HuH-7.5 (cell line): ENCODE data around the gene NPLOC4.

Experiments used
- DNase-seq: peaks from one replicate; pipeline ENCODE4 v3.0.0; 2011; ENCODE audit warnings: low spot score

NPLOC4 gene

GRCh38 chr17:81662002-81662401 lies 25.1 kb upstream of the NPLOC4 start:
- no peak for DNase-seq

DNA sequence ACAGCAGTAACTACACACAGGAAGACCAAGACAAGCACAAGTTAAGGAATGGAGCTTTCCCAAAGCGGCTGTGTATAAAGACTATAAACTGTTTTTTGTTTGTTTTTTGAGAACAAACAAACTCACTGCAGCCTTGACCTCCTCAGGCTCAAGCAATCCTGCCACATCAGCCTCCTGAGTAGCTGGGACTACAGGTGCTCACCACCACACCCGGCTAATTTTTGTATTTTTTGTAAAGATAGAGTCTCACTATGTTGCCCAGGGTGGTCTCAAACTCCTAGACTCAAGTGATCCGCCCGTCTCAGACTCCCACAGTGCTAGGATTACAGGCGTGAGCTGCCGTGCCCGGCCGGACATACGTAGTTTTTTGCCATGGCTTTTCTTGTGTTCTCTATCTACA lies 23.5 kb upstream of the NPLOC4 start:
- DNase-seq: no peak

GRCh38 chr17:81659038-81659437 lies 22.1 kb upstream of the NPLOC4 start:
- no peak for DNase-seq

DNA sequence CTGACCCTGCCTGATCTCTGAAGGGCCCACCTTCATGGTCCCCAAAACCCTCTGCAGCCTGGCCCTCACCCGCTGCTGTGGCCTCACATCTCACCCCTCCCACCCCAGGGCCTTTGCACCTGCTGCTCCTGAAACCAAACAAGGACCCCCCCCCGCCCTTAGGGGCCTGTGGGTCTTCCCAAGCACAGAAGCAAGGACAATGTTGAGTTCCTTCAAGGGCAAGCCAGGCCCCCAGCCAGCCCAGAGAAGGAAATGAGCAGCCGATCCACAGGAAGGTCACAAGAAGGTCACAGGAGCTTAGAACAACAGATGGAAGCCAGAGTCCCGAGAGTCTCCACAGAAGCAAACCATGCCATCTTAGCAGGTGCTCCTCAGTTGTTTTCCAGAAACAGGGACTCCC lies 19.9 kb upstream of the NPLOC4 start:
- no peak for DNase-seq

- DNase-seq: no peak
Measured at GRCh38 chr17:81656118-81656743, 19.3 kb upstream of the NPLOC4 start, which contains the start of gene PDE6G. PDE6G (minus strand) TSS chr17:81656542; CDS start chr17:81653305, 3,237 bp downstream.

DNA sequence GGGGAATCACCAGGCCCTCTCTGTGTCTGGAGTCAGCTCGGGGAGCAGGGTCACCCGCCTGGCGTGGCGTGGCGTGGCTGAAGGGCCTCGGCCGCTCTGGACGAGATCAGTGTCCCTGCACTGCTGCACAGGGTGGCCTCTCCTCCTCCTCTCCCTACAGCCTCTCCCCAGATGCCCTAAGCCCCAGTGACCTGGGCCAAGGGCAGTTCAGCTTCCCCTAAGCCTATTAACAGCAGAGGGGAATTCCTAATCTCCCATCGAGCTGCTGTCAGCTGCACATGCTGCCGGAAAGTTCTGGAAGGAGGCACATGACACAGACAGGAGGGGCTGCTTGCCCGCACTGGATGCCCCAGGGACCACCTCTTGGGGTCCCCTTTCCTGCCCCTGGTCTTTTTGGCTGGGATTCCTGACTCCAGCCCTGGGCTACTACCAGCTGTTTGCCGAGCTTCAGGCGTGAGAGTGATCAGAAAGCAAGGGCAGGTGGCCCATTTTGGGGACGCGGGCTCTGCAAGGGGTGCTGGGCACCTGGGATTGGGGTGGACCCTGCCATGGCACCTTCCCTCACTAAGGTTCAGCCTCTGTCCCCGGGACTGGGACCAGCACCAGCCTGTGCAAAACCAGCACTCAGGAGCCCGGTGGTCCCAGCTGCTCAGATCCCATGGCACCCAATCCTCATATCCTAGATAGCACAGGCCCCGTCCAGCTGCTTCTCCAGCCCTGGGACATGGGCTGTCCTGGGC lies 18.6 kb upstream of the NPLOC4 start:
- DNase-seq: no peak

DNA sequence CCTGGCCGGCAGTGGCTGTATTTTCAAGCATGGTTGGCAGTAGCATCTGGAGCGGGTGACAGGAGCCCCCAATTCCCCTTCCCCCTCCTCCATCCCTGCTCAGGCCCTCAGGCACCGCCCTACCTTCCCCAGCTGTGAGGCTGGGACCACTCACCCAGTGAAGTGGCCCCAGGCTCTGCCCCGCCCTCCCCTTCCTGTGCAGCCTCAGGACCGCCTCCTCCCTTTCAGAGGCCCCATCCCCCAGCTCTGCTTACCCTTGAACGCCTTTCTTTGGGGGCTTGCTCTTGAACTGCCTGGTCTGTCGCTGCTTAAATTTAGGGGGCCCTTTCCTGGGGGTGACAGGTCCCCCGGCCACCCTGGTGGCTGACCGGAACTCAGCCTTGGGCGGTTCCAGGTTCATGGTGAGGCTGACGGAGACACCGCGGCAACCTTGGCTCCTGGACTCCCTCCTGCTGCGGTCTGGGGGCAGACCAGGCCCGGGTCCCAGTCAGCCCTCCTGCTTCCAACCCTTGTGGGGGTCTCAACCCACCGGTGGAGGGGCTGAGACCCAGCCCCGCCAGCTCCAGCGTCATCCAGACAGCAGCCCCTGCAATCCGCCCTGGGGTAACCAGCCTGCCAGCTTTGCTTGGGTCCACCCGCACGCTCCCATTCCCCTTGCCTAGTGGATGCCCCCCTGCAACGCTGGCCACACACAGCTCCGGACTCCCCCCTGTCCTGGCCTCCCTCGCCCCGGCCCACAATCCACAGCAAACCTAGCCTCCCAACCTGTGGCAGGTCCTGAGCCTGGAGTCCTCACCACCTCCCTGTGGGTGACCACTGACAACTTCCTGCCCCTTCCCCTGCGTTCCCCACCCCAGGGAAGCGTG lies 16.2 kb upstream of the NPLOC4 start:
- no peak for DNase-seq

DNA sequence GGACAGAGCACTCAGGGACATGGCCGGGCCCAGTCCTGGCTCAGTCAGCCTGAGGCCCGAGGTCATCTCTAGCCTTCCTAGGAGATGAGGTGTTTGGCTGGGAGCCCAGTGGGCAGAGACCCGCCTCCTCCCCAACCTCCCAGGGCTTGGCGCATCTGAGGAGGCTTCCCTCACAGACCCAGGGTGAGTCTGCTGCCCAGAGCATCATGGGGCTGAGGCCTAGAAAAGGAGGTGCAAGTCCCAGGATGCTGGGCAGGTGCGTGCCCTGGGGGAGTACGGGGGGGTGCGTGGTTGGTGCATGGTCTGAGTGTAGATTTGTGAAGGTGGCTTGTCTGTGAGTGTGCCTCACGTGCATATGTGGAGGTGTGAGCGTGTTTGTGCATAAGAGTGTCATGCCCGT lies 14.8 kb upstream of the NPLOC4 start:
- no peak for DNase-seq

DNA sequence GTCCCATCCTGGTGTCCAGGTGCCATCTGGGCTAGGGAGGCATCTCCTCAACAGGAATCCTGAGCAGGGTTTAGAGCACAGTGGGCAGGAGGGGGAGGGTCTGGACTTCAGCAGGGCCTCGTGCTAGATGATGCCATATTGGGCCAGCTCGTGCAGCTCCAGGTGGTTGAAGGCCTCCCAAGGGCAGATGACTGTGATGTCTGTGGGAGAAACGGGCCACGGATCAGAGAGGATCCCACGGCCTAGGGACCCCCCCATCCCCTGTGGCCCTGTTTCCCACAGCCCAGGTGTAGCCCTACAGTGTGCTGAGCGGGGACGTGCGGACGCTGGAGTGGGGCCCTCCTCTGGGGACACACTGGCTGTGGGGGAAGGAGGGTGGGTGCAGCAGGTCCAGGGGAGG lies 14.0 kb upstream of the NPLOC4 start:
- no peak for DNase-seq

DNA sequence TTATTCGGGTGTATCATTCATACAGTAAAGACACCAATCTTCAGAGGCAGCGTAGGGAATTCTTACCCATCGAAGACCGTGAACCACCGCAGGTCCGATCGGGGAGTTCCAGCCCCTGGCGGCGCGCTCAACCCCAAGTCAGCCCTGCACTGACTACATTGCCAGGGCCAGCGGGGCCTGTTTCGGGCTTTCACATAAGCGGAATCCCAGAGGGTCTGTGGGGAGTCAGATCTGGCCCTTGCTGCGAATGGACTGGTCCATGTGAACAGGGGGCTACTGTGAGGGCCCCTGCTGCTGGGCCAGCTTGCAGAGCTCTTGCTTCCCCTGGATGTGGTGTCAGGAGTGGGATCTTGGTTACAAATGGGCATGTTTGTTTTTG lies 11.8 kb upstream of the NPLOC4 start:
- DNase-seq: no peak

DNA sequence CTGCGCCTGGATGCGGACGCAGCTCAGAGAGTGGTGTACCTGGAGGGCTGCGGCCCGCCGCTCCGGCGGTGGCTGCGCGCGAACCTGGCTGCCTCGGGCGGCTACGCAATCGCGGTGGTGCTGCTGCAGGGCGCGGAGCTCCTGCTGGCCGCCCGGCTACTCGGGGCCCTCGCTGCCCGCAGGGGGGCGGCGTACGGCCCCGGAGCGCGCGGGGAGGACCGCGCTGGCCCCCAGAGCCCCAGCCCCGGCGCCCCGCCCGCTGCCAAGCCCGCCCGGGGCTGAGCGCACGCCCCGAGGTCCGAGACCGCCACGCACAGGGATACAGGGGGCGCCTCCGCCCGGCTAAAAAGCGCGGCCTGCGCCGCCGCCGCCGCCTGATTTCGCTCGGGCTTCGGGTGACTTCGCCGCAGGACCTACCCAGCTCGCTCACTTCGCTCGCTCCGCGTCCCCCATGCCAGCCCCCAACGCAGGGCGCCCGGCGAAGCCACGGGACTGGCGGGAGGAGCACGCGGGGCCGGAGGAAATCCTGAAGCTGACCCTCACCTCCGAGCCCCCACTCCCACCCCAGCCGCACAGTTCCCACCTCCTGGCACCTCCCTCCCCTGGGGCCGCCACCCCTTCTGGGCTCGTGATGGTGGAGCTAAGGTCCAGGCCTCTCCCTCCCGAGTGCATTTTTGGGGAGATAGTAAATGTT lies 11.2 kb upstream of the NPLOC4 start:
- DNase-seq: no peak

GRCh38 chr17:81647640-81648012 lies 10.7 kb upstream of the NPLOC4 start:
- no peak for DNase-seq

- no peak for DNase-seq
Measured at GRCh38 chr17:81646869-81647600, 10.1 kb upstream of the NPLOC4 start.

DNA sequence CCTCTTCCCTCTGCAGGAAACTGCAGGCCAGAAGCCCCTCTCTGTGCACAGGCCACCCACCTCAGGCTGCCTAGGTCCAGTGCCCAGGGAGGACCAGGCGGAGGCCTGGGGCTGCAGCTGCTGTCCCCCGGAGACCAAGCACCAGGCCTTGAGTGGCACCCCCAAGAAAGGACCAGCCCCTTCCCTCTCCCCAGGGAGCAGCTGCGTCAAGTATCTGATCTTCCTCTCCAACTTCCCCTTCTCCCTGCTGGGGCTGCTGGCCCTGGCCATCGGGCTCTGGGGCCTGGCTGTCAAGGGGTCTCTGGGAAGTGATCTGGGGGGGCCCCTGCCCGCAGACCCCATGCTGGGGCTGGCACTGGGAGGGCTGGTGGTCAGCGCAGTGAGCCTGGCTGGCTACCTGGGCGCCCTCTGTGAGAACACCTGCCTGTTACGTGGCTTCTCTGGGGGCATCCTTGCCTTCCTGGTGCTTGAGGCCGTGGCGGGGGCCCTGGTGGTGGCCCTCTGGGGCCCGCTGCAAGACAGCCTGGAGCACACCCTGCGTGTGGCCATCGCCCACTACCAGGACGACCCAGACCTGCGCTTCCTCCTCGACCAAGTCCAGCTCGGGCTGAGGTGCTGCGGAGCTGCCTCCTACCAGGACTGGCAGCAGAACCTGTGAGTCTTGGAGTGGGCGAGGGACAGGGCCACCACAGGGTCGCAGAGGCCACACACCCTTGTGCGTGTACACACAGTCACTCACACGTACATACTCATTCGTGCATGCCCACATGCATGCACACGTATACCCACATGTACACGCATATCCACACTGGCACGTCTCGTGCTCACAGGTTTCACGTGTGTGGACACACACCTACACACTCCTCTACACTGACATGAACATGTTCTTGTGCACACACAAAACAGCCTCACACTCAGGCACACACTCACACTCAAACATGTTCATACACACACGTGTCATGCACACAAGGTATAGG lies 8.4 kb upstream of the NPLOC4 start:
- DNase-seq: no peak

DNA sequence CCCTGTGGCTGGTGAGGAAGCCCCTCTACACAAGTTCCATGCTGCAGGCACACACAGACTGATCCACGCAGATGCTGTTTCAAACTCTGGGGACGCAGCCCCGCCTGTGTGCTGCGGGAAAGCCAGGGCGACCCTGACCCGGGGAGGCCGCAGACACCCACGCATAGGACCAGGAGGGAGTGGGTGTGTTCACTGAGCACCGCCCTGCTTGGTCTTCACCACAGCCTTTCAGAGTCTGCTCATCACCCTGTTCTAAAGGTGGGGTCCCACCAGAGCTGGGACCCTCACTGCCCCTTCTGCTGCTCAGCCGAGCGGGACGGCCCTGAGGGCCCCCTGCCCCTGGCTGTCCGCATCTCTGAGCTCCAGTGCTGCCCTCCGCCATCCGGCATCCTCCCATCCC lies 7.6 kb upstream of the NPLOC4 start:
- no peak for DNase-seq

- DNase-seq: no peak
Measured at GRCh38 chr17:81641825-81642489, 5.0 kb upstream of the NPLOC4 start.

DNA sequence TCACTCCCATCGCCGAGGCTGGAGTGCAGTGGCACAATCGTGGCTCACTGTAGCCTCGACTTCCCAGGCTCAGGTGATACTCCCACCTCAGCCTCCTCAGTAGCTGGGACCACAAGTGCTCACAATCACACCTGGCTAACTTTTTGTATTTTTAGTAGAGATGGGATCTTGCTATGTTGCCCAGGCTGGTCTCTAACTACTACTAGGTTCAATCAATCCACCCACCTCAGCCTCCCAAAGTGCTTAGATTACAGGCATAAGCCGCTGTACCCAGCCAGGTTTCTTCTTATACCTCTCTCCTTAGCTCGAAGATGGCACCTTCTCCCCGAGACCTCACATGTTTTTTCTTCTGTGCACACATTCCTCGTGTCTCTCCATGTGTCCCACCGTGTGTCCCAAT lies 3.1 kb upstream of the NPLOC4 start:
- DNase-seq: no peak

- DNase-seq: no peak
Measured at GRCh38 chr17:81638683-81639082, 1.8 kb upstream of the NPLOC4 start.

GRCh38 chr17:81635973-81636504 lies 873 bp downstream of the NPLOC4 start:
- no peak for DNase-seq

- DNase-seq: no peak
Measured at GRCh38 chr17:81635431-81635830, 1.5 kb downstream of the NPLOC4 start.
